Fibroblast of peridontal ligament (primary cell): ENCODE measurements around the gene RSRC1.

Source experiments
- DNase-seq: peaks from one replicate; pipeline ENCODE4 v3.0.0-alpha.2; 2010; ENCODE audit errors: extremely low read depth

Gene RSRC1

DNA sequence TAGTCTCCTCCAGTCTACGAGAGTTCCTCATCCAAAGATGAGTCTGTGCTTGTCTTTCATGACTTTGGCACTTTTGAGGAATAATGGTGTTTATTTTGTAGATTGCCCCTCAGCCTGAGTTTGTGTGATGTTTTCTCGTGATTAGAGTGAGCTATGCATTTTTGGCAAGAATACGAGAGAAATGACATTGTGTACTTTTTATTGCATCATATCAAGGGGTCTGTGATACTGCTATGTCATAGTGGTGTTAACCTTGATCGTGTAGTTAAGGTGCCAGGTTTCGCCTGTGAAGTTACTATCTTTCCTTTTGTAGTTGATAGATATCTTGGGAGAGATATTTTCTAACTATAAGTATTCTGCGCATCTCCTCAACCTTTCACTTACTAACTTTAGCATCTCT lies 18.9 kb downstream of the RSRC1 start:
- no peak for DNase-seq

DNA sequence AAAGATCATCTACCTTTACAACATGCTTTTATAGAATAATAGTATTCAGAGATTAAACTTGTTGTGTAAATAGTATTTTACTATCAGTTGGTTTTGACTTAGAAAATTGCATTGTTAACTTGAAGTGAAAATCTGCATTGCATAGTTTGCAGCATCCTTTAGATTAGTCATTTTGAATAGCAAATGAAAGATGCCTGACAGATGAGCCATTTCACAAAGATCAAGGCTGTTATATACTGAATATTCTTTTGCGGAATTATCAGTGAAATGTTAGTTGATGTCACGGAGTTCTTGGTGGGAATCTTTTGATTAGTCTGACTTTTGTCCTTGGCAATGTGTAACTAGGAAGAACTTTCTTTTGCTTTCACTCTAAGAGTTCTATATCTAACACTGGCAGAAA lies 24.5 kb downstream of the RSRC1 start:
- peak; percentile 5 for DNase-seq

DNA sequence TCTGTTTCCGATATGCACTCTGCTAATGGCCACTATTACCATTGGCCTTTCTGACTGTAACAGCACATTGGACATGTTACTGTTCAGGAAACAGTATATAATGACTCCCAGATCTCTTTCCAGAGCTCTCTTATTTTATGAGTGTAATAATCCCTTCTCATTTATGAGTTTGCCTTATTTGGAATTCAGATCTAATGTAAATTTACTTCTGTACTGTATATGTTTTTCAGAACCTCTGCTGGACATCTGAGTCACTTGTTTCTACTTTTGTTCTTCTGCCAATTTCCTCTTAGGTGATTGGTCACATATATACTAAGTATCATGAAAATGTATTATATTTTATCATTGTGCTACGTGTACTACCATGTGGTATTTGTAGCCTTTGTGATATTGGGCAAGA lies 30.5 kb downstream of the RSRC1 start:
- no peak for DNase-seq

DNA sequence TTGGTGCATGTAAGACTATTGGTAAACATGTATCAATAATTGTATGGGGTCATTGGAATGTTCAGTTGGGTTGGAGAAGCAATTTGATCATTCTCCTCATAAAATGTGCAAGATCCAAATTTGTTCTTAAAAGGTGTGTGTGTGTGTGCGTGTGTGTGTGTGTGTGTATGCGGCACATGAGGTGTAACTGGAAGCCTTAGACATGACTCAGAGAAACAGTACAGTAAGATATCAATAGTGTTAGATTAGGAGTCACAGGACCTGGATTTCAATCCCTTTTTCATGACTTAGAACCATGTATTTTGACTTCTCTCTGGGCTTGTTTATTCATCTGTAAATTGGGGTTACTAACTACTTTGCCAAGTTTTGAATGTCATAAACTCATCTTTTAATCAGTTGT lies 38.3 kb downstream of the RSRC1 start:
- no peak for DNase-seq

DNA sequence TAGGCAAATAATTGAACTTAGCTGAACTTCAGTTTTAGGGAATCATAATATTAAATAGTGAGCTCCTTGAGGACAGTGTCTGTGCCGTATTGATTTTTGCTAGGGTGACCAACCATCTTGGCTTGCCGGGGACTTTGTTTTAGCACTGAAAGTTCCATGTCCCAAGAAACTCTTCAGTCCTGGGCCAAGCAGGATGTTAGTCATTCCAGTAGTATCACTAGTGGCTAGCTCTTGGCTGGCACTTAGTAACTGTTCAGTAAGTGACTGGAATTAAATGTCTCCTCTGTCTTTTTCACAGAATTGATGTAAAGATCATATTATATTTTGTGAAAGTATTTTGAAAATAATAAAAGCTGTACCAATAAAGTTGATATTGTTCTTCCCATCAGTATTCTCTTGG lies 42.3 kb downstream of the RSRC1 start:
- peak; percentile 30 for DNase-seq

DNA sequence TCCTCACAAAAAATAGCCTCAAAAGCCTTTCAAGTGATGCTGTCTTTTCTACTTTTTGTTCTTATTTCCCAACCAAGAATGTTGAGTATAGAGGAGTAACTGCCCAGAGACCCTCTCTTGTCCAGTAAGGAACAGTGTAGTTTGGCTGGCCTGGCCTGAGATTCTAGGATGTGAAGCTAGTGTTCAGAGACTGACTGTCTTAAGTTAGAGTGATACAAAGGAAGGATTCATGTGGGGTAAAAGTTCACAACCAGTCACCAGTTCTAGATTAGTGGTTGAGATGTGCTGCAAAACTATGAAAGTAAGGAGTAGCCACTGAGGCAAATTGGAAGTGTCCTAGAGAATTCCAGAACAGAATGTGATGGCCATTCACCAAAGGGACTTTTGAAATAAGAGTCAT lies 49.1 kb downstream of the RSRC1 start:
- no peak for DNase-seq

DNA sequence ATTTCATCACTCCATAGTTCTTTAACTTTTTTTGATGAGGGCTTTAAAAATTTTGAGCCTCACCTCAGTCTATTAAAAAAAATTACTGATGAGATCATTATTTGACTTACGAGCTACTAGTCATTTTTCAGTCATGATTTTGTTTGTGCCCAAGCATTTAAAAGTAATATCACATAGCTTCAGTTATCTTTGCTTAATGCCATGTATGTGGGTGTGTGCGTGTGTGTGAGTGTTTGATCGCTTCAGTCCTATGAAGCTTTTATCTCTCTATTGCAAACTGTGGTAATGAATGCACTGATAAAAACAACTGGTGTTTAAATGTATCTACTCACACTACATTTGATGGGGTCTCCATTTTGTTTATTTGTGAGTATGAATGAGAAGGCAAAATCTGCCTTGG lies 49.8 kb downstream of the RSRC1 start:
- DNase-seq, result no peak

DNA sequence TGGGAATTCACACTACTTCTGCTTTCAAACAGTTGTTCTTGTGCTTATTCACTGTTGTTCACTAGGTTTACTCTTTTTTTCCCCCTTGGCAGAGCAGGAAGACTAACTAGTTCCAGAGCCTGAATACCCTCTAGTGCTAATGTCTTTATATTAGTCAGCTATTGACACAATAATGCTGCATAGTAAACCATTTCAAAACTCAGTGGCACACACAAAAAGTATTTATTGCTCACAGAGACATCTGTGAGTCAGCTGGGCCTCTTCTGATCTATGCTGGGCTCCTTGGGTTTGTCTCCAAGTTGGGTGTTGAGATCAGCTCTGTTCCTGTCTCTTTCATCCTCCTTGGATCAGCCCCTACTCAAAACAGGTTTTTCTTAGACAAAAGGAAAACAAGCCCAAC lies 51.1 kb downstream of the RSRC1 start:
- DNase-seq, result peak; percentile 92

DNA sequence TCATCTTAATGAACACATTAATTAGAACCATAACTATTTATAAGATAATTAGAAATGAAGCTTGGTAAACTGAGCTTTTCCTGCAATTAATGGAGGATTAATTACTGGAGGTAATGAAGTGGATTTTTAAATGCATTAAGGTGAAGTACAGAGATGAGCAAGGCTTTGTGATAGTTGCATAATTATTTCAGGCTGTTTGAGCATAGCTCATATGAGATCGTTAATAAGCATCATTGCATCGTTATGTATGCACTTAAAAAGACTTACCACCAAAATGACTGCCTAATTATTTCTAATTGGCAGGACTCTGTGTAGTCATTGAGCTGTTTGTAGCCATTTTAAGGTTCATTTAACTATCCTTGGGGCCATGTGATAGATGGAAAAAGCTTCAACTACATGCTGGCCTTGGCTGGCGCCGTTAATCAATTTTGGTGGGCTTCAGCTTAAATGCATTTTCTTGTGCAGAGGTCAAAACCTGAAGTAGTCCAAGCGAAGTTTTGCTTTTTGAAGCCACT lies 55.3 kb downstream of the RSRC1 start:
- no peak for DNase-seq

DNA sequence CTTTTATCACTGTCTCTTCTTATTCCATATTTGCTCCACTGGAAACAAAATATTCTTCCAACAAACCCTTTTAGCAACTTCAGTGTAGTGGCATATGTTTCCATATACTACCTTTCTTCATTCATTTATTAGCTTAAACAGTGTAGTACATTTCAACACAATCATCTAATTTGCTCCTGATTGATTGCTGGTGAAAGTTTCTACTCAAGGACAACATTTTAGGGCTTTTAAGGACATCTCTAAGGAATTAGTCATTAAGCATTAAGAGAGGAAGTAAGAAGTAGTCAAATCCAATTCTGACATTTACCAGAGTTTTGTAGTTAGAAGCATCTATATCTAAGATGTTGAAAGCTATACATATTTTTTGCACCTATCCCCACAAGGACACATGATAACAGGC lies 55.8 kb downstream of the RSRC1 start:
- DNase-seq, result no peak

DNA sequence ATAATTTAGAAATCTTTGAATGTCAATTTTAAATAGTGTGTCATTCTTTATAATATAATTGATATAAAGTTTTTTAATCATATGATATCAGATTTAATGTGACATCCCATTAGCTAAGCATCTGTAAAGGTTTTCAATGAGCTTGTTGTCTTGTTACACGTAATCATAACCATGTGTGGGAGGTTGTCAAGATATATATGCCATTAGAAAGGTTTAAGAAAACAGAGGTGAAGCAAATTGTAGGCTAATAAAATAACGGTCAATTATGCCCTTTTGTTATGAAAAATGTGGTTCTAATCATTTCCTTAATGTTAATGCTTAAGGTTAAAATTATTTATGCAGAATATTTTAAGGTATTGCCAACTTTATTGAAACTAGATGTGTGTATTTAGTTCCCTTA lies 56.3 kb downstream of the RSRC1 start:
- DNase-seq, result no peak

DNA sequence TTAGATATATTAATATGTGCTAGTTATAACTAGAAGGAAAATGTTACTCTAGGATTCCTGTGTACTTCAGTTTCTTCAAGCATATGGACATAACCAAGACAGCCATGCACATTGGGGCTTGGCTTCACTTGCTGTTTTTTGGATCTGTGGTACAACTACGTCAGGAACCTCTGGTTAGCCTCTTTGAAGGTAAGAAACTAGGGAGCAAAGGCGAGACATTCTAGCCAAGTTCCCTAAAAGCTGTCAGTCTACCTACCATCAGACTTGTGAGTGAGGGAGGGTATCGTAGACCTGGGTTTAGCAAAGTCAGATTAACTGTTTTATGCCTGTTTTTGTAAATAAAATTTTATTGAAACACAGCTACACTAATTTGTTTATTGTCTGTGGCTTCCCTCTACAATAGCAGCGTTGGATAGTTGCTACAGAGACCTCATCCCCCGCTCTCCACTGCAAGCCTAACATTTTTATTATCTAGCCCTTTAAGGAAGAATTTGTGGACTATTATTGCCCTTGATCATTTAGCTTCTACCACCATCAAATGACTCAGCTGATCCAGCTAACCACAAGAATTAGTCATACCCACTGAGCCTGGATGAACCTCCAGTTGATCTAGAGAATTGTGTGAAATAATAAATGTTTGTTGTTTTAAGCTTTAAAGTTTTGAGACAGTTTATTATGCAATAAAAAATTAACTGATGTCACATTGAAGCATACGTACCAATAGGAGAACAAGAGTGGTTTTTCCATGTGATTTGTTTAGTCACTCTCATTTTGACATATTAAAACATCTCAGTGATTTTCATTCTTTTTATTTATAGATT lies 58.1 kb downstream of the RSRC1 start:
- DNase-seq, result peak; percentile 98

DNA sequence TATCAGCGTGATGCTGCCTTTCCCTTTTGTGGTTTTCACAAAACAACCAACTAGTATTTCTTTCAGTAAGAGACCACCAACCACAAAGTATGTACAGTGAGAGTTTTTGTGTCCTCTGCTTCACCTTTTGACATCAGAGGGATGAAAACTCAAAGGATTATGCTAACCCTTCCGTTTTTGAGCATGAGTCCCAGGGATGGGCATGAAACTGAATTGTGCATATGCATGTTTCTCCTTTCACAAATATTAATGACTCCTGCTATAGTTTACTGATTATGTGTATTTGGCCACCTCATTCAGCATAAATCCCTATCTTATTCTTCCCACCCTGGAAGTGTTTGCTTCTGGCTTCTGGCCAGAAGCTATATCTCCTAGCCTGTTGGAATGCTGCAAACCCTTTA lies 59.2 kb downstream of the RSRC1 start:
- no peak for DNase-seq

DNA sequence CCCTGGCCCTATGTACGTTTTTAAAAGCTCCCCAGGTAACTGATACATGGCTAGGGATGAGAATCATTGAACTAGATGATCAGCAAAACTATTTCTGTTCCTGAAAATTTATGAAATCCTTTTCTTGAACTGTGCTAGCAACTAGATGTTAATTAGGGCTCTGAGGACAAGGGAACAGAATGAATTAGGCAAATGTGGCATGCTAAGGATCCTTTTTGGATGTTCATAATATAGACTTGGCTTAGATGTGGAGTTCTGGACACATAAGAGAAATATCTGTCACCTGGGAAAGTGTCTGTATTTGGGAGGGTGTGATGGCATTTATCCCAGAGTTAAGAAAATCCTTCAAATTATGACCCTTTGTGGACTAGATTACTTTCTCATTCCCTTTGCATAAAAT lies 71.2 kb downstream of the RSRC1 start:
- DNase-seq, result no peak

DNA sequence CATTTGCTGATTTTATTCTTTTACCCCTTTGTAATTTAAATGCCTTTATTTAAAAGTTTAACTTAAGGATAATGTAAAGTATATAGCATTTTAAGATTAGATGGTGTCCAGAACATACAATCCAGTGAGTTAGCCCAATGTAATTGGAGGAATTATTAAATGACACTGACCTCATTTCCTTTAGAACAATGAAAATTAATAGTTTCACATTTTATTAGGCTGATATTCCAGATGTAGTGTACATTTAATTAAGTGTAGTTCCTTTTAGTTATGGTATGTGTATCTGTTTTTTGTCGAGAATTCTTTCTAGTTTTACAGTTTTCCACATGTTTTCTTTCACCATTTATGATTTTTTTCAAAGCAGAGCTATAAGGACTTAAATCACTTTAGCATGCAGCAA lies 75.8 kb downstream of the RSRC1 start:
- DNase-seq, result no peak

DNA sequence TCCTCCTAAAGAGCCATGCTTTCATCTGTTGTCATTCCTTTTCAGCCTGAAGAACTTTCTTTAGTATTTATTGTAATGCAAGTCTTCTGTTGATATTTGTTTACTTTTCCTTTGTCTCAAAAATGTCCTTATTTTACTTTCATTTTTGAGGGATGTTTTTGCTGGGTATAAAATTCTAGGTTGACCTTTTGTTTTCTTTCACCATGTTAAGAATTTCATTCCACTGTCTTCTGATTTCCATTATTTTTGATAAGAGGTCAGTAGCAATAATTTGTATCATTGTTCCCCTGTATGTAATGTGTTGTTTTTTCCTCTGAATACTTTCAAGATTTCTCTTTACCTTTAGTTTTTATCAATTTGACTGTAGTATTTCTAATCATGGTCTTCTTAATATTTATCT lies 91.1 kb downstream of the RSRC1 start:
- DNase-seq, result no peak

DNA sequence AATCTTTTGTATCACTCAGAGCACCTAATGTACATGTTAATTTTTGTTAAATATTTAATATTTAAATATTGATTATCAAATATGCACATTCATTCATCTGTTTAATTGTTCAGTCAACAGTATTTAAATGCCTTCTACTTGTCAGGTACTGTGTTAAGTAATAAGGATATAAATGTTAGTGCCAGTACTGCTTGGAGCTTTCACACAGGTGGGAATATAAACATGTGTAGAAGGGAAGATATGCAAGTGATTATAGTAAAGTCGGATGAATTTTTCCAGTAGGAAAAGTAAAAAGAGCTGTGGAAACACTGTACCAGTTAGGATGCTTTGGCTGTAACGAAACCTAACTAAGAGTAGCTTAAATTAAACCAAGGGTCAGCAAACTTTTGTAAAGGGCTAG lies 95.4 kb downstream of the RSRC1 start:
- no peak for DNase-seq

DNA sequence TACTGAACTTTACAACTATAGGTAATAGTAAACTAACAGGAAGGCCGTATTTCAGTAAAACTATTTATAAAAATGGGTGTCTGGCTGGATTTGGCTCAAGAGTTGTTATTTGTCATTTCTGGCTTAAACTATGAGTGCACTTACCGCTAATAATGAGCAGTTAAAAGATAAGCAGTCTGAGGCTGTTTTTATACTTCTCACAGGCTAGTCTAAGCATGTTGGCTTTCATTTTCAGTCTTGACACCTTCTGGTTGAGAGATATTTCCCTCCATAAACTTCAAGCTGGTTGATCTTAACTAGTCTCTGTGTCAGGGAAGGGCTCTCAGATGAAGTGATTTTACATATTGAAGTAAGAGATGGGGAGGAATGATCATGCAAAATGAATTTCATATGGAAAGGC lies 96.1 kb downstream of the RSRC1 start:
- no peak for DNase-seq

DNA sequence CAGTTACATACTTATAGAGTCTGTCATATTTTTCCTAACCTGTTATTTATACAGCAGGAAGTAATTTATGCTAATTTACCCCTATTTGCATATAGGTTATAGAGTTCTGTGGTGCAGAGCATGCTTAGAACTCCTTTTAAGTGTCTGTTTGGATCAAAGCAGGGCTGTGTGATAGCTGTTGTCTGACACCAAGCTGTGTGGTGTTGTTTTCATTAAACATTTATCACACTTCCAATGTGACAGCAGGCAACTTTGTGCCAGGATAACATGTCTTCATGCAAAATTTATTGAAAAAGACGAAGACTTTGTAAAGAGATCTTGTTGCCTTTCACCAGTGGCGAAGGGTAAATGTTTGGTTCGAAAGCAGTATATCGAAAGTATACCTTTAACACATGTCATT lies 100.2 kb downstream of the RSRC1 start:
- DNase-seq, result no peak

DNA sequence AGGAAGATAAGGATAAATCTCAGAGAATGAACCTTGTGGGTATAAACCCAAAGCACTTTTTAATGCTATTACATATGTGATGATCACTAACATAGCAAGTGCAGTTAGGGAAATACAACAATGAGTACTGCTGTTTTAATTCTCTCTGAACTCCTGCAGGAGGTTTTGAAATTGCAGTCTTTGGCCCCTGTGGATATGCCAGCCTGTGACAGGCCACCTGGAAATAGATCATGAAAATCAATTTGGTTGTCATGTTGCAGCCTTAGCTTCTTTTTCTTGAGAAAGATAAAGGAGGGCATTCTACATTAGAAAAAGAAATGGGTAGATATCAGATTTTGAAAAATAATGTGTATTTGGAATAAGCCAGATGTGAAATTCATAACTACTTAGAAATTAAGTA lies 103.6 kb downstream of the RSRC1 start:
- DNase-seq, result no peak

DNA sequence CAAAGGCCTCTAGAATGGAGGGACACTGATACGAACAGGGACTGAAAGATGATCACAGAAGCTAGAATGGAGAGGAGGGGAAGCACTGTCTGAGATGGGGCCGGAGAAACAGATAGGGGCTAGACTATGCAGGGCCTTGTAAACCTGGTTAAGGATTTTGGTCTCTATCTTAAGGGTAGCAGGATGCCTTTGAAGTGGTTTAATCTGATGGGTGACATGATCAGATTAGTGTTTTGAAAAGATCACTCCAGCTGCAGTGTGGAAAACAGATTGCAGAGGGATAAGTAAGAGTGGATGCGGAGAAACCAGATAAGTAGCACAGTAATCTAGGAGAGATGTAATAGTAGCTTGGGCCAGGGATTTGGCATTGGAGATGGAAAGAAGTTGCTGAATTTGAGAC lies 108.1 kb downstream of the RSRC1 start:
- DNase-seq, result no peak

DNA sequence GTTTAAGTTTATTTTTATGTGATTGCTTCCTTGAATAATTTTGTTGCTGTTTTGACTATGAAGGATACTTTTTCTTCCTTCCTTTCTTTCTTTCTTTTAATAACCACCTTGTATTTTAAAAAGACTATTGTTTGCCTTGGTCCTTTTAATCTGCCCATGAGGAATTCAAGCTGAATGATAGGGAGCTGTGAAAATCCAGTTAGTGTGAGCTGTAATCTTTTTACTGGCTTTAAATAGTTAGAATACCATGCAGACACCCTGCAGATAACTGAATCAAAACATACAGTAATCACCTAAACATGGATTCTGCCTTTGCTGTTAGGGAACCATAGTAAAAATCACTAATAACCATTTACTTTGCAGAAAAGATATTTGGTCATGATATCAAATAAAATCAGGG lies 110.7 kb downstream of the RSRC1 start:
- DNase-seq, result no peak

DNA sequence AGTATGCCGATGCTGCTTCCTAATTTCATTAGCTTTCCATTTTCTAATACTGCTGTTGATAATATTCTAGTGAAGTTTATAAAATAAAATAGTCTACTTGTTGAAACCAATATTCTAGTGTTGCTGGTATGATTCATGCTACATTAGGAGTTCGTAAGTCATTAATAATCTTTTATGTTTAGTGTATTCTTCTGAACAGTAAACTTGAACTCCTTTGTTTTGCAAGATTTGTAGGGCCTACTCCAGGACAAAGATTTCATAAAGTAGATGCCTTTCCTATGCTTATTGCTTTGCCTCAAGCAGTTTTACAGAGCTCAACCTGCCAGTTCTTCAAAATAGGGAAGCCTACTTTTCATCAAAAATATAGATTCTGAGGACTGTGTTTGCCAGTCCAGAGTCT lies 111.5 kb downstream of the RSRC1 start:
- DNase-seq, result no peak

DNA sequence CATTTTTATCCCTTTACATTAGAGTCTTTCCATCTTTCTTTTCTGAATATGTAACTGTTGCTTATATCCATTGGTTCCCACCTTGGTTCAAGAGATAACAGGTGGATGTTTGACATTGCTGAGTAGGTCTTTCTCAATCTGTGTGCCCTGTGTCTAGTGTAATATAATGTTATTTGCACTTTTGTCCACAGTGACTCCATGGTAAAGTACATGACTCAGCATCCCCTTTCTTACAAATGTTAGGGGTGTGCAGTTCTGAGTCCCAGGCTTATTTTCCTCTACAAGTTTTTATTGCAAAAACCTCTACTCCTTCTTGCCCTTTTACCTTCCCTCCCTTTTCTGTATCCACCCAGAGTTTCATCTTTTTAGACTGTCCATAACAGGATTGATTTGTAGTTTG lies 116.5 kb downstream of the RSRC1 start:
- DNase-seq, result no peak
